Heart left ventricle (tissue), 16 donors: ENCODE measurements around the gene TRIM15. TPM values are rescaled to one million over a fixed set of nuclear protein-coding genes. Genes with fewer than 3 reads are reported as not detected.
A peak's percentile ranks its signal among the peaks of the same experiment; 100 is the strongest.

Experiments used
- ATAC-seq, 4 donors: fragments of 200-7000 bp; cut with Tn5 transposase; one replicate each; pipeline ENCODE4 v1.9.1; 2020 to 2022; ENCODE audit warnings: moderate library complexity in 4 of 4, mild to moderate bottlenecking in 3 of 4, moderate number of reproducible peaks in 1 of 4
- DNase-seq, 5 donors: peaks; one replicate each; pipeline ENCODE4 v3.0.0-alpha.2; 2020
- H3K27ac ChIP-seq, 12 donors: fragments of 200-600 bp; sonication (generic) in 4 of 12; one replicate each; pipeline versions ENCODE4 v1.5.0 to v1.8.0; 2016 to 2022; ENCODE audit warnings: mild to moderate bottlenecking in 2 of 12
- H3K27me3 ChIP-seq, 9 donors: fragments of 200-600 bp; sonication (generic) in 2 of 9; one replicate each; pipeline versions ENCODE4 v1.5.1 to v1.8.0; 2016 to 2022; ENCODE audit warnings: mild to moderate bottlenecking in 3 of 9
- H3K36me3 ChIP-seq, 9 donors: fragments of 200-600 bp; sonication (generic) in 2 of 9; one replicate each; pipeline versions ENCODE4 v1.5.0 to v1.8.0; 2018 to 2022; ENCODE audit warnings: mild to moderate bottlenecking in 2 of 9
- H3K4me1 ChIP-seq, 12 donors: fragments of 200-600 bp; sonication (generic) in 4 of 12; one replicate each; pipeline versions ENCODE4 v1.5.0 to v1.8.0; 2016 to 2022; ENCODE audit warnings: mild to moderate bottlenecking in 3 of 12
- H3K4me3 ChIP-seq, 12 donors: fragments of 200-600 bp; sonication (generic) in 4 of 12; one replicate each; pipeline versions ENCODE4 v1.5.0 to v1.8.0; 2017 to 2022; ENCODE audit warnings: mild to moderate bottlenecking in 9 of 12, moderate library complexity in 4 of 12
- H3K9me3 ChIP-seq, 12 donors: fragments of 200-600 bp; sonication (generic) in 4 of 12; one replicate each; pipeline versions ENCODE4 v1.5.0 to v1.8.0; 2016 to 2022; ENCODE audit warnings: mild to moderate bottlenecking in 1 of 12
- POLR2A ChIP-seq, 2 donors: fragments of 450-650 bp; IDR thresholded peaks; one replicate each; pipeline ENCODE4 v1.6.1; 2017; ENCODE audit warnings: antibody characterized with exemption in 2 of 2, mild to moderate bottlenecking in 2 of 2, moderate library complexity in 2 of 2
- WGBS, 4 donors: extraction: QIAGEN DNeasy Blood & Tissue Kit in 2 of 4; methylation state at CpG; one replicate each; pipeline versions ENCODE4 v1.1.5 to v1.1.7; 2013 to 2018; 5-methylcytosine and 5-hydroxymethylcytosine counted together
- intact Hi-C, 10 donors: fragments of 100-400 bp; cut with DNase I; formaldehyde crosslinking; loops; one replicate each; pipeline versions ENCODE4 v1.11.1 to v1.14.2; 2022
- polyA plus RNA-seq, 2 donors: library from polyadenylated mRNA; stranded (reverse); fragments of 200-250 nt; gene quantifications; one replicate each; pipeline ENCODE4 v1.2.3, GENCODE V29; 2013
- total RNA-seq, 9 donors: library from RNA; depleted of rRNA in 2 of 9; stranded (reverse); fragments of >200 nt in 2 of 9; fragmentation: NEBNext Ultra II Directional in 3 of 9; extraction: Animal tissue kit (Norgen Biotek cat#: 25700) in 3 of 9; gene quantifications; one replicate each; pipeline versions ENCODE4 v1.1.0 to v1.2.4, GENCODE V29; 2016 to 2023
- TF ChIP-seq, protein P1 (sequence below), 12 donors: fragments of 200-600 bp; sonication (generic) in 4 of 12; IDR thresholded peaks; one replicate each; pipeline versions ENCODE4 v1.5.0 to v1.8.0; 2018 to 2022; ENCODE audit warnings: antibody characterized with exemption in 12 of 12, mild to moderate bottlenecking in 5 of 12
- donor health status: ischemic (EF 13 %, LVEDD 7.1; RV severe dilation, severe dysfunction).
- donor health status: healthy with polysubstance abuse.
- donor health status: DM: no; HTN: yes; CAD: no.
- donor health status: DM: no; HTN: no; CAD: no.
- donor health status: ischemic (EF 25% LVEDD 6.9; RV normal size, moderate dysfunction).
- donor health status: ischemic (EF 25% LVEDD 5.7; RV mildly dilated, moderate dysfunction).
- donor health status: healthy.
- donor health status: DM: yes; HTN: yes; CAD: no.
- donor health status: ischemic (EF 35%, LVEDD 5.7; RV mildly dilated, moderate dysfunction).
- donor health status: nonischemic (EF 11% LVEDD 7.7; RV severe dilation, severe dysfunction).
- donor health status: DM: yes; HTN: yes; CAD: no.
- donor health status: PGD.
- donor health status: ischemic (EF 29% LVEDD 5.4; RV normal size, mild dysfunction).
- donor health status: nonischemic (EF 23%, LVEDD 6.1; RV moderate dilation, normal function).

Gene TRIM15
- total and polyA plus RNA-seq, 11 donors, result not detected

DNA sequence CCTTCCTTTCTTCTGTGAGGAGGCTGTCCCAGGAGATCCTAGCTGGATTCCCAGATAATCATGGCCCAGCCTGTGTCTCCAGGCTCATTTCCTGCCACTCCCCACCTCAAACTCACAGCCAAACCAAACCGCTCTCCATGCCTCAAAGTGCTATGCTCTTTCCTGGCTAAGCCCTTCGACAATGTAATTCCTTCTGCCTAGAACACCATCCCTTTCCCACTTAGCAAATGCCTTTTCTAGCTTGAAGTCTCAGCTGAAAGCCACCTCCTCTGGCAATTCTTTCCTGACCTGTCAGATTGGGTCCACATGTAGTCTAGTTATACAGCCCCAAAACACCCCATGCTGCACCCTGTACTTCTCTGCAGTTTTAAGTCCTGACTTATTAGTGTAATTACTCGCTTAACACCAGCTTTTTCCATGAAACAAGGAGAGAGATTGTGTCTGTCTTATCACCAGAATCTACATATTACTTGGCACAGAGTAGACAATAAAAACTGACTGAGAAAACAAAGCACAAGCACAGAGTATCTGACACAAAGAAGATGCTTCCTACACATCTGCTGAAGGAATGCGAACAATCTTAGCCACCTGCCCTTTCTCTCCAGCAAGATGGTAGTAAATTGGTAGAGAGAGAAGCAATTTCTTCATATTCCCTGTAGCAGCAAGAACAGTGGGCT, 44.4 kb downstream of the TRIM15 start:
- Histone ChIP-seq H3K9me3 (no peaks in the 10 kb centered on the region), H3K36me3 (peaks cover 0 to 10% (median 0%) of the 10 kb centered on the region in 9 donors), H3K27me3 (no peaks in the 10 kb centered on the region), H3K4me3 (no peak overlapping the region), H3K4me1 (peaks cover 11 to 83% (median 51%) of the 10 kb centered on the region in 12 donors), H3K27ac (peak overlapping the region in 11 of 12 donors; percentile 10 to 76 (median 44))
- DNase-seq, result peak in 2 of 5 donors; percentile 26 to 38
- ATAC-seq, result peak in 3 of 4 donors; percentile 58 to 81 (median 59)
- 47 to 59% (median 53%) methylated on average over 4 of the region's 4 CpGs for WGBS, 4 donors
- TF ChIP-seq, protein P1, sequence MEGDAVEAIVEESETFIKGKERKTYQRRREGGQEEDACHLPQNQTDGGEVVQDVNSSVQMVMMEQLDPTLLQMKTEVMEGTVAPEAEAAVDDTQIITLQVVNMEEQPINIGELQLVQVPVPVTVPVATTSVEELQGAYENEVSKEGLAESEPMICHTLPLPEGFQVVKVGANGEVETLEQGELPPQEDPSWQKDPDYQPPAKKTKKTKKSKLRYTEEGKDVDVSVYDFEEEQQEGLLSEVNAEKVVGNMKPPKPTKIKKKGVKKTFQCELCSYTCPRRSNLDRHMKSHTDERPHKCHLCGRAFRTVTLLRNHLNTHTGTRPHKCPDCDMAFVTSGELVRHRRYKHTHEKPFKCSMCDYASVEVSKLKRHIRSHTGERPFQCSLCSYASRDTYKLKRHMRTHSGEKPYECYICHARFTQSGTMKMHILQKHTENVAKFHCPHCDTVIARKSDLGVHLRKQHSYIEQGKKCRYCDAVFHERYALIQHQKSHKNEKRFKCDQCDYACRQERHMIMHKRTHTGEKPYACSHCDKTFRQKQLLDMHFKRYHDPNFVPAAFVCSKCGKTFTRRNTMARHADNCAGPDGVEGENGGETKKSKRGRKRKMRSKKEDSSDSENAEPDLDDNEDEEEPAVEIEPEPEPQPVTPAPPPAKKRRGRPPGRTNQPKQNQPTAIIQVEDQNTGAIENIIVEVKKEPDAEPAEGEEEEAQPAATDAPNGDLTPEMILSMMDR (IDR thresholded peaks at IDR 0.05), result no peak
- TF ChIP-seq POLR2A (IDR thresholded peaks at IDR 0.05), result no peak
- intact Hi-C loops, result no loop called here

DNA sequence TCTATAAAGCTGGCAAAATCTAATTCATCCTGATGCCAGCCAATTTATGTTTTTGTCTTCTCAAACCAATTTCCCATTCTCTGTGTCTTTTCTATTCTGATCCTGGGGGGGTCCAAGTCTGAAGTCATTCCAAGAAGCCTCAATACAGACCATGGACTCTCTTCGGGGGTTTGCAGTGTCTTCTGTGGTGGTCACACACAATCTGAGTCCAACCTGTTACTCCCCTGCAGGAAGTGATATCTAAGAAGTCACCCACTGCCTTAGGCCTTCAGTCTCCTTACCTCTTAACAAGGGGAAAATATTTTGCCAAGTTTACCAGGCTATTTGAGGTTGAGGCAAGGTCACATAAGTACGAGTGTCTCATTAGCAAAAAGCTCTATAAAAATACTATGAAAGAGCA, 48.0 kb downstream of the TRIM15 start:
- DNase-seq (no peak), ATAC-seq (no peak)
- intact Hi-C loops, result loop anchor here in 3 of 10 donors (5.0 to 10.0 kb wide), 3 partner anchors 113 to 183 kb away; partner anchors contain the start of gene TRIM39 (in 3 of the 3)
- Histone ChIP-seq H3K4me3 (peak overlapping the region in 4 of 12 donors; percentile 75 to 98 (median 83)), H3K36me3 (peaks cover 0 to 5% (median 0%) of the 10 kb centered on the region in 9 donors), H3K4me1 (peaks cover 11 to 63% (median 48%) of the 10 kb centered on the region in 12 donors), H3K9me3 (no peaks in the 10 kb centered on the region), H3K27me3 (no peaks in the 10 kb centered on the region), H3K27ac (no peak overlapping the region)
- no peak for TF ChIP-seq POLR2A (IDR thresholded peaks at IDR 0.05)
- 25 to 63% (median 45%) methylated on average over 2 of the region's 2 CpGs for WGBS, 4 donors

DNA sequence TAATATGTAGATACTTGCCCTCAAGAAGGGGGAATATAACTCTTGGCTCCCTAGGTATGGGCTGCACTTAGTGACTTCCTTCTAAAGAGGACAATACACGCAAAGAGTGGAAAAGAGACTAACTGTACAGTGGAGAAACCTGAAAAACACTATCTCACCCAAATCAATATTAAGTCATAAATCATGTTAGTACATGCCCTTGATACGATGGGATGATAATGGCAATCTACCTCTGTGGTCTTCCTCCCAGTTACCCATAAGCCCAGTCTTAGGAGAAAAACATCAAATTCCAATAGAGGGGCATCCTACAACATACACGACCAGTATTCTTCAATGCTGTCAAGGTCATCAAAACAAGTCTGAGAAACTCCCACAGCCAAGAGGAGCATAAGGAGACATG, 48.6 kb downstream of the TRIM15 start:
- TF ChIP-seq, protein P1 (IDR thresholded peaks at IDR 0.05), result no peak
- no peak for TF ChIP-seq POLR2A (IDR thresholded peaks at IDR 0.05)
- no peaks in the 10 kb centered on the region for H3K36me3 ChIP-seq
- peak overlapping the region in 2 of 12 donors; percentile 95 to 98 for H3K27ac ChIP-seq
- H3K9me3 ChIP-seq, result no peaks in the 10 kb centered on the region
- peaks cover 9 to 57% (median 42%) of the 10 kb centered on the region in 12 donors for H3K4me1 ChIP-seq
- H3K27me3 ChIP-seq, result no peaks in the 10 kb centered on the region
- WGBS, 4 donors, result 41 to 50% (median 42%) methylated on average over 3 of the region's 3 CpGs
- intact Hi-C loops, result loop anchor here in 3 of 10 donors (5.0 to 10.0 kb wide), 3 partner anchors 113 to 183 kb away; partner anchors contain the start of gene TRIM39 (in 3 of the 3)
- ATAC-seq, result no peak
- H3K4me3 ChIP-seq, result peak overlapping the region in 10 of 12 donors; percentile 71 to 98 (median 87)
- DNase-seq, result no peak

DNA sequence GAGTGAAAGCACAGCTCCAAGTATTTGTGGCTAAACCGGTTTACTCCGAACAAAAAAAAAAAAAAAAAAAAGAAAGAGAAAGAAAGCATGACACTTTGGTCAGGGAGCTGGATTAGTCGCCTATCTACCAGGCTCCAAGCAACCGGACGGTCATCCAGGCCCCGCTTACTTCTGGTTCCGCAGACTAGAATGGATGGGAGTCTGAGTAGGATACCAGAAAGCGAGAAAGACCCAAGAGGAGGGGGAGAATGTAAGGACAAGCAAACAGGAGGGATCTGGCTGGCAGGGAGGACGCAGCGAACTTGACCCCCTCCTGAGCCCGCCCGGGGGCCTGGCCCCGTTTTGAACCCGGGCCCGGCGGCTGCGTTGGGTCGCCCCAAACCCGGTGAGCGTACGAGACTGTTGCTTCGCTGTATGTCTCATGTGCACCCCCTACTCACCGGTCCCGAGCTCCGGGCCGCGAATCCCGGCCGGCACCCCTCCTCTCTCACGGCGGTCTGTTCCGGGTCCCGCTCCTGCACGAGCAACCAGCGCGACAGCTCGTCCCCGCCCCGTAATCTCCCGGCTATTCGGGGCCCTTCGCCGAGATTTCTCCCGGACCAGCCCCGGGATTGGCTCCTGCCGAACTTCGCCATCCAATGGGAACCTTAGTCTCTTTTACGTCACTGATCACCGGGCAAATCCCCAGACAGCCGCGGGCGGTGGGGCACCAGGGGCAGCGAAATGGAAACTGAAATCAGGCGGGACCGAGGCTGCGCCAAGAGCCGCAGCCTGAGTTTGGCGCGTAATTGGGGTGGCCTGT, 49.7 kb downstream of the TRIM15 start, which contains the start of gene TRIM26:
Gene TRIM26 (minus strand): TSS at position 542 of the 802 bp plus-strand sequence. CDS start 14,303 bp downstream, outside the sequence.
- Histone ChIP-seq H3K27ac (peak within 1 kb of the TSS; percentile 85 to 99 (median 97)), H3K4me1 (peaks cover 2 to 46% (median 30%) of the 10 kb centered on the region in 12 donors), H3K27me3 (no peaks in the 10 kb centered on the region), H3K4me3 (peak within 1 kb of the TSS; percentile 55 to 98 (median 83)), H3K36me3 (no peaks in the 10 kb centered on the region), H3K9me3 (no peaks in the 10 kb centered on the region)
- WGBS, 4 donors, result 0 to 1% (median 0%) methylated on average over 48 to 59 of the region's 59 CpGs
- ATAC-seq (peak; percentile 96 to 99 (median 97)), DNase-seq (peak; percentile 98)
- TF ChIP-seq POLR2A (IDR thresholded peaks at IDR 0.05), result peak; percentile 94 to 99
- TF ChIP-seq, protein P1 (IDR thresholded peaks at IDR 0.05), result no peak
- intact Hi-C loops, result loop anchor here in 3 of 10 donors (5.0 to 10.0 kb wide), 3 partner anchors 112 to 182 kb away; partner anchors contain the start of gene TRIM39 (in 3 of the 3)
